EL (cell line): Measurements from ENCODE around the gene IL37.
"Not testable (repeated sequence)": the region's sequence is repeated elsewhere in the genome, so short reads cannot be mapped to it uniquely, and the experiment has no call there.

ENCODE experiments used
- DNase-seq: peaks from one replicate; pipeline ENCODE4 v3.0.0-alpha.2; 2016

Gene IL37

DNA sequence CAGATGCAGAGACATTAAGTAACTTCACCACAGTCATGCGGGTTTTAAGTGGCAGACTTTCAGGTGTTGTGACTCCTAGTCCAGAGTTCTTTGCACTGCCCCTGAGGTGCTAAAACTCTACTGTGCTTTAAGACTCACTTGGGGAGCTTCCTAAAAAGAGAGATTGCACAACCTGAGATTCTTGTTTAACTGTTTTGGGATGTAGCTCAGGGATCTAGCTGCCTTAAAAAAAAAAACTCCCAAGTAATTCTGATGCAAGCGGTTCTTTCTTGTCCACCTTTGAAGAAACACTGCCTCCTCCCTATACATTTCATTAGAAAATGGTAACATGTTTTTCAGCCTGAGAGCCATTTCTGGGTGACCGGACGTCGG is 13.0 kb downstream of the IL37 start:
- DNase-seq: no peak

DNA sequence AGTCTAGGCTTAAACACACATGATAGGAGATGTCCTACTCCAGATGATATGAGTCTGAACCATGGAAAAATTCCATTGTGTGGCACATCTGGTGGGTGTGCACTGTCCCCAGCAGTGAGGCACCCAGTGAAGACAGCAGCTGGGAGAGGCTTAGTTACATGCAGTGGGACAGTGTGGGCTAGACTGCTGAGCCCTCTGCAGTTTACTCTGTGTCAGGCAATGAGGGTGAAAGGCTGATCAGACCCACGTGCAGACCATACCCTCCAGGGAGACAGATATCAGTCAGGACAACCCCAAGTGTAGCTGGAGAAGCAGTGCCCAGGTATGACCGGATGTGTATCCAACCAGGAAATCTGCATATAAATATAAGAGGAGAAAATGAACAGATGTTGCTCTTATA is 13.4 kb downstream of the IL37 start:
- DNase-seq: no peak

DNA sequence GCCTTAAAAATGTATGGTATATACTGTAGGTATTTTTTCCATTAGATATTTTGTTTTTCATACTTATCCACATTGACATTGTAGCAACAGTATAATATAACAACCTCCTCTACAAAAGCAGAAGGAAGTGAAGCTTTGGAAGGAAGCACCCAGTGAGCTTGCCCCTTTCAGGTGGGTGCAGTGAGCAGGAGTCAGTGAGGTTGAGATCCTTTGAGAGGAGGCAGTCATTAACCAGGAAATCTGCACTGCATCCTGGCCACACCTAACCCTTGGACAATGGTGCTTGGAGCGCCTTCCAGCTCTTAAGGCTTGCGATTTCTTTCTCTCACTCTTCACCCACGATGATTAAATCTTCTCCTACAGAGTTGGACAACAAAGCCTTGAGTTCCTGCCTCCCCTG is 13.9 kb downstream of the IL37 start:
- DNase-seq: no peak

DNA sequence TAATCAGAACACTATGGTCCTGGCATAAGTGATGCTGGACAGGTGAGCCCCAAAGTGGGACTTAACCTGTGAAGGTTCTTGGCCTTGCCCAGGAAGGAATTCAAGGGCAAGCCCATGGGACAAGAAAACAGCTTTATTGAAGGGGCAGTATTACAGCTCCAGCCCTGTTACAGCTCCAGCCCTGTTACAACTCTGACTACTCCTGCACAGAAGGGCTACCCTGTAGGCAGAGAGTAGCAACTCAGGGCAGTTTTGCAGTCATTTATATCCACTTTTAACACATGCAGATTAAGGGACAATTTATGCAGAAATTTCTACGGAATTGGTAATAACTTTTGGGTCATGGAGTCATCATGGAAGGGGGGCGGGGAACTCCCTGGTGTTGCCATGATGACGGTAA is 15.7 kb downstream of the IL37 start:
- no peak for DNase-seq

DNA sequence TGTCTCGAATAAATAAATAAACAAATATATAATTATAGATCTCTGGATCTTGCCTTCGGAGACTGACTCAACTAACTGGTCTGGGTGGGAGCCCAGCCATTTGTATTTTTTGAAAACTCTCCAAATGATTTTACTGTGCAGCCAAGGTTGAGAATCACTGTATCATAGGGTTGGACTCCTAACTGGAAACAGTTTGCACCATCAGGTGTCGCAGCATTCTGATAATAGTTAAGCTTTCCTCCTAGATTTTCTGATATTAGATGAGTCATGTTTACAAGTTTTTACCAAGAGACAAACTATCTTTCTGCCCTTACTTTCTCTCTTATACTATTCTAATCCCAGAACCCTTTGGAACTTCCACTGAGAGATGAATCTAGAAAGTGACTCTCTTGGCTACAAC is 16.8 kb downstream of the IL37 start:
- DNase-seq: no peak

DNA sequence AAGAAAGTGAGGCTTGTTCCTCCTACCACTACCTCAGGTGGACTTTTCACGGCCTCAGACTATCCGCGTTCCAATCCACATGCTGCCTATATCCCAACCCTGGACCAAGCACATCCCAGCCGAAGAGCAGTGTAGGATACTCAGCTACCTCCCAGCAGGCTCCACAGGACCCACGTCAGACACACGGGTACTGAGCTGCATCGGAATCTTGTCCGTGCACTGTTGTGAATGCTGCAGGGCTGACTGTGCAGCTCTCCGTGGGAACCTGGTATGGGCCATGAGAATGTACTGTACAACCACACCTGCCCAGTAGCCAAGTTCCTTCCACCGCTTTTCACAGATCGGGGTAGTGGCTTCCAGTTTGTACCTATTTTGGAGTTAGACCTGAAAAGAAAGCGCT is 22.3 kb downstream of the IL37 start:
- DNase-seq: no peak

DNA sequence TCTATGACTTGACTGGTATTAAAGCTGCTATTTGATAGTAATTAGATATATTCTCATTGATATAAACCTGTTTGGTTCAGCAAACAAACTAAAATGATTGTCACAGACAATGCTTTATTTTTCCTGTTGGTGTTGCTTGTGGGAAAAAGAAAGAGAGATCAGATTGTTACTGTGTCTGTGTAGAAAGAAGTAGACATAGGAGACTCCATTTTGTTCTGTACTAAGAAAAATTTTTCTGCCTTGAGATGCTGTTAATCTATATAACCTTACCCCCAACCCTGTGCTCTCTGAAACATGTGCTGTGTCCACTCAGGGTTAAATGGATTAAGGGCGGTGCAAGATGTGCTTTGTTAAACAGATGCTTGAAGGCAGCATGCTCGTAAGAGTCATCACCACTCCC is 23.2 kb downstream of the IL37 start:
- not testable (repeated sequence) for DNase-seq

DNA sequence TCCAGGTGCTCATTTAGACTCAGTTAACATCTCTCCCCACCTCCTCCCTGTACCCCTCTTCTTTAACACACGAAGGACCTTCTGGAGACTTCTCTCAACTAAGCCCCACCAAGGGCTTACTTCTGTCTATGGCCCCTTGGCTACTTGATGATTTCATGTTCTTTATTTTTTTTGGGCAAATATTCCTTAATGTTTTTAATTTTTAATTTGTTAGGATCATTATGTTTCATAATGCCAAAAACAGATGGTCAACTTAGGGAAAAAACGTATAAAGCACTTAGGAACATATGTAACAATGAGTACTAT is 25.9 kb downstream of the IL37 start:
- no peak for DNase-seq

DNA sequence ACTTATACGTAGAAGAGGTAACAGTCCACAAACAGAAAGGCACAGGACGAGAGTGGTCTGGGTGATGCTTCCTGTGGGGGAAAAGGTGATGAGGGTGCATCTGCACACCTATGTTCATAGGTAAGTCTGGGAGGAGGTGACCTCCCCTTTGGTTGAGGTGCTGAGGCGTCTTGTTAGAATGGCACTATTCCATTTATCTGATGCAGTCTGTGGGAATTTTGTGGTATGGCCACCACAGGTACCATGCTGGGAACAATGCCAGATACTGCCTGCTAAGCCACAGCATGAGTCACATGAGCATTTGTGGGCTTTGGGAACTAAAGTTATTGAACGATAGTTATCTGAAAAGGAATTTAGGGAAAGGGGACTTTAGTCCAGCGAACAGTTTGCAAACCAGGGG is 27.9 kb downstream of the IL37 start:
- DNase-seq: peak; percentile 53

DNA sequence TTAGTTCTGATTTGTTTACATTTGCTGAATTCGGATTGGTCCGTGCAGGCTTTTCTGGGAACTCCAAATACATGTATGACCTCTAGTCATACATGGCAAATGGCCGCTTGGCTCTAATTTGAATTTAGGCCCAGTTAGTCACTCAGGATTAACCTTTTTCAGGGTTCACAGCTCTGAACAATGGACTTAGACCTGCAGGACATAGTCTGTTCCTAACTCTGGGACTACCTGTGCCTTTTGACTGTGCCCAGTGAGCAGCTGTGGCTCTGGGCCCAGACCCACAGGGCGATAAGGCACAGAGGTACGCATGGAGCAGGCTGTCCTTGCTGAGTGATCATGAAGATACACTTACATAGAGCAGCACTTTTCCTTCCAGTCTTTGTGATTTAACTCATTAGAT is 28.5 kb downstream of the IL37 start:
- DNase-seq: no peak

DNA sequence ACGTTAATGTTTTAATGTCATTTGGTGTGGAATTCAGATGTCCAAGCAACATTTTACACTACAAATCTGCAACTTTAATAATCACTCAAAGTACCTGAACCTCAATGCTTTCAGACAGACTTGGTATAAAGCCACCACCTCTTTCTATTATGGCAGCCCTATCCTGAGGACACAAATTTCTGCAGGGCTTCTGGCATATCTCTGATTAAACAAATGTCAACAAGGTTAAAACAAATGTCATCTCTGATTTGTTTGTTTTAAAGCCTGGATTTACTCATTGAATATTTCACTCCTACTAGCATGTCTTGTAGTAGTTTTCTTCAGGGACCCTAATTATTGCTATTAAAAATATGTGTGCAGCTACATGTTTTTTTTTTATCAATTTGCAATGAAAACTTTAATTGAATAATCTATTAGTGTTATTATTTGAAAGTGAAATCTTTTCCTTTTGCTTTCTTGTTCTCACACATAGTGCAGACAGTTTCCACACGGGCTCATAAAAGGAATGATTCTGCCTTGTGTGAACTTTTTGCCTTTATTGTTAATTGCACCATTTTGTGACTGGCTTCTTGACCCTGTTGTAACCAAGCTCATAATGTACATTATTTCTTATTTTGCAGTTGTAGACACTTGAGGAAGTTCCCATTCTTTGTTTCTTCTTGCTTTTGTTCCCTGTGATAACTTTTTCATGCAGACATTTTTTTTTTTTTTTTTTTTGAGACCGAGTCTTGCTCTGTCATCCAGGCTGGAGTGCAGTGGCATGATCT is 30.1 kb downstream of the IL37 start:
- DNase-seq: no peak

DNA sequence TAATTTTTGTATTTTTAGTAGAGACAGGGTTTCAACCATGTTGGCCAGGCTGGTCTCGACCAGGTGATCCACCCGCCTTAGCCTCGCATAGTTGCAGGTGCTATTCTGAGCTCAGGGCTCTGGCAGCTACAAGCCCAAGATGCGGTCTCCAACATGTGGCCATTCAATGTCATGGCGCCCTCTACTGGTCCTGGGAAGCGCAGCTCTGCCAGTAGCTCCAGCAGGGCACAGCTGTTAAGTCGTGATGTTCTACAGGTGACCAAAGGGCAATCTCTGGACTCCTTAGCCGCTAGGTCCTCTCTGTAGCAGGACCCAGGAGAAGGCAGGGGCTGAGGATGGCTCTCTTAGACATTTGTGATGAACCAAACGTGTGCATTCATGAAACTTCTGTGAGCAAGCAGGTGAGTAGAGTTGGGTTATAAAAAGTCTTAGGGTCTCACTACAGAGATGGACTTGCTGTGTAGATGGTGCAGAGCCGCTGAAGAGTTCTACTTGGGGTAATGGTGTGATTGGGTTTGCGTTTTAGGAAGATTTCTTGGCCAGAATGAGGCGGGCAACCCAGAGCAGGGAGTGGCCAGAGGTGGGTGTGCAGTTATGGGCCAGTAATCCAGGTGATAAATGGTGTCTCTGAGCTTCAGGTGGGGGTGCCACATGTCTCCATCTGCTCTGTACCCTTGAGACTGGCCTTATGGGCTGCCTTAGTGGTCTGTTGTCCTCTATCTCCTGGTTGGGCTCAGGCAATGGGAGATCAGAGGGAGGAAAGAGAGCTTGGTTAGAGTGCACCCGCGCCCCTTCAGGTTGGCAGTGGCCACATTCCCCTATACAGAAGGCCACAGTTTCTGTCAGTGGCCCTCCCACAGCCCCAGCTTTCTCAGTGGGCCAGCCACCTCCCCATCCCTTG is 31.0 kb downstream of the IL37 start:
- DNase-seq: peak; percentile 72

DNA sequence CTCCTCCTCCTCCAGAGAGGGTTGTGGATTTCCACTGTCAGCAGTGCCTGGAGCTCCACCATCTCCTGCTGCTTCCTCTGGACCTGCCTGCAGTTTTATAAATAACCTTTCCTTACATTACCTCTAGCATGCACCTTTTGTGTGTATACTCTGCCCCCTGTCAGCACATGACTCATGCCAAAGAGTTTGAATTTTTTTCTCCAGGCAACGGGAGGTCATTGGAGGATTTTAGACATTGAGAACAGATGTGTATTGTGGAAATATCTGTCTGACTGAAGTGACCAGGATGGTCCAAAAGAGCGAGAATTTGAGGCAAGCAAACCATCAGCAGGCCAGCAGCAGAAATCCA is 31.7 kb downstream of the IL37 start:
- DNase-seq: no peak

DNA sequence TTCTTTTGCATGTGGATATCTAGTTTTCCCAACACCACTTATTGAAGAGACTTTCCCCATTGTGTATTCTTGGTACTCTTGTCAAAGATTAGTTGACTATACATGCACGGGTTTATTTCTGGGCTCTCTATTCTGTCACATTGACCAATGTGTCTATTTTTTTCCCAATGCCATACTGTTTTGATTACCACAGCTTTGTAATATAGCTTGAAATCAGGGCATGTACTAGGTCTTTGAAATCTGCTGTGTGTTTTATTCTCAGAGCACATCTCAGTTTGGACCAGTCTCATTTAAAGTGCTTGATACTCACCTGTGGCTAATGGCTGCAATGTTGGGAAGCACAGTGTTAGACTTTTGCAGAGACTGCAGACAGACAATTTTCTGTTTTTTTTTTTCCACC is 34.0 kb downstream of the IL37 start:
- DNase-seq: no peak

DNA sequence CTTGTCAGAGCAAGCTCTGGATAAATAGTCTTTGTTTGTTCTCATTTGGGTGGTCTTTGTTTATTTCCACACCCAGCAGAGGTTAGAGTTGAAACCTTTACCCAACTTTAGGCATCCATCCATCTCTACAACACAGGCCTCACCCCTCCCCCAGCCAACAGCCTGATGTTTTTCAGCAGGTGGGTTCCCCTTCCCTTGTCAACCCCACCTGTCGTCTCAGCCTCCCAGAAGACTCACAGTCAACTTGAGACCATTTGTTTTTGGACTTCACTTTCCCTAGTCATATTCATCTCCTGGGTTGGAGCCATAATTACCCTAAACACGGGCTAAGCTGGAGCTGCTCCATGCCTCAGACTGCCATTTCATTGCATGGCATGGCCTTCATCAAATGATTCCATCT is 35.1 kb downstream of the IL37 start:
- no peak for DNase-seq

DNA sequence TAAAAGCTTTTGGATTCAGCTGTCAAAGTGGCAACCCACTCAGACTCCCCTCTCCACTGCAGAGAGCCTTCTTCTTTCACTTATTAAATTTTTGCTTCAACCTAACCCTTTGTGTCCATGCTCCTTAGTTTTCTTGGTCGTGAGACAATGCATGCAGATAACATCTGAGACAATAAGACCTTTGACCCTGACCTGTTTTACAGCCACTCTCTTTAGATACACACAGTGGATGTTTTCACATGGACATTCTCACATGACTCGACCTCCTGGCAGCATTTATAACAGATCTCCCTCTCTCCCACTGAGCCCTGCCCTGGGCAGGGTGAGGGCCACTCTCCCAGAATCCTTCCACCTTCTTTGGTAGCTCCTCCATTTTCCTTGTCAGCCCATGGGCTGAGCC is 36.4 kb downstream of the IL37 start:
- DNase-seq: no peak

DNA sequence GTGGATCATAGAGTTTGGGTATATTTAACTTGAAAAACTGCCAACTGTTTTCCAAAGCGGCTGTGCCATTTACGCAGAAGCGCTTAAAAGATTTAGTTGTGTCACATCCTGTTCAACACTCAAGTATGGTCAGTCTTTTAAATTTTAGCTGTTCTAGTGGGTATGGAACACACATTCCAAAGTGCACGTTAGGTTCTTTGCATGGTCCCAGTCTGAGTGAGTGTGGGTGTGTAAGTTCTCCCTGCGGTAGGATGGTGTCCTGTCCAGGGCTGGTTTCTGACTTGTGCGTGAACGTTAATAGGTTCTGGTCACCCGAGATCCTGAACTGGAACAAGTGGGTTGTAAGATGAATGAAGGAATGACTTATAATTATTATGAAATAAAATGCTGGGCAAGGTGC is 38.5 kb downstream of the IL37 start:
- DNase-seq: no peak

DNA sequence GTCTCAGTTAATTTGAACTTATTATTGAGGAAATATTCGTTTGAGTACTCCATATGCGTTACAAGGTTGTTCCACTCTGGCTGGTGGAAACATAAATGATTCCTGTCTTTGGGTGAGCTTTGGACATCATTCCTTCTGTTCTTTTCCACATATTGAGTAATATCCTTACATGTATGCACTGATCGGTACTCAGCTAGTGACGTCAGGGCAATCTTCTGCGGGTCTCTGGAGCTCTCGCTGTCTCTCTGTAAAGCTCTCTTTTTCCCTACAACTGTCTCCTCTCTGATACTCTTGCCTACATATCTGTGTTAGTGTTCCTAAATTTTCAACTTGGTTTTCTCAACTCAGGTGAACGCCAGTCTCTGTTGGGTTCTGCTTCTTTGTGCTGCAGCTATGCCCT is 43.4 kb downstream of the IL37 start:
- no peak for DNase-seq

DNA sequence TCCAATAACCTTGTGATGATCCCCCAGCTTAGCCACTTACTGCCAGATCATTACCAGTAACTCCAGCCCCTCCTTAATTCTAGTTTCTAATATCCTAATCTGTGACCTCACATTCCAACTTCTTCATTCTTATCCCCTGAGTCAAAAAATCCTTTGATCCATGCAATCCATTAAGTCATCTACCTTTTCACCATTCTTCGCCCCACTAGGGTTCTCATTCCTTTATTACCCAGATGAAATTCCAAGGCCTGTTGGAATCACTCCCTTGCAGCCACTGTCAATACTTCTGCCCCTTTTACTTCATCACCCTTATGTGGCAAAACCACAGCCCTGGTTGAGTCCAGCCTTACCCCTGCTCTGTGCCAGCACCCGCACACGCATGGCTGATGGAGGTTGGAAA is 46.5 kb downstream of the IL37 start:
- DNase-seq: peak; percentile 14

DNA sequence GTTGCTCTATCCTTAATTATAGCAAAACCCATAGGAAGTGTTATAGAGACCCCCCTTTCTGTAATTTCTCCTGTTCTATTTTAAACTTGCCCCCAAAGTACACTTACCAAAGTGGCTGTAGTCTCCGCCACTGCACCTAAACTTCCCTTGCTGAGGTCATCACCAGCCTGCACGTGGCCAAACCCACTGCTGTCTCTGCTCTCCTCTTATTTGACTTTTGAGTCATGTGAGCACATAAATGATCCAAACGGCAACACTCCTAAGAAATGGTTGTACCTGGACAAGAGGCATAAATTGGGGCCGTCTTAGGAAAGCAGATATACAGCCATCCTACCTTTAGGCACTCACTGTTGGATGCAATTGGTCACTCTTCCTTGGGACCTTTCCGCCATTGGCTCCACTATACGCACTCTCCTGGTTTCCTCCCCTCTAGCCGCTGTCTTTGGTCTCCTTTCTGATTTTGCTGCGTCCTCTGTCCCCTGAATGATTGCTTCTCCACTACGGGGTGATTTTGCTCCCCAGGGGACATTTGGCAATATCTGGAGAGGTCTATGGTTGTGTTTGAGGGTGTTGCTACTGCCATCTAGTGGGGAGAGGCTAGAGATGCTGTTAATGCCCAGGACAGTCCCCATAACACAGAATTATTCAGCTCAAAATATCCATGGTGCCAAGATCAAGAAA is 47.6 kb downstream of the IL37 start:
- DNase-seq: peak; percentile 65

DNA sequence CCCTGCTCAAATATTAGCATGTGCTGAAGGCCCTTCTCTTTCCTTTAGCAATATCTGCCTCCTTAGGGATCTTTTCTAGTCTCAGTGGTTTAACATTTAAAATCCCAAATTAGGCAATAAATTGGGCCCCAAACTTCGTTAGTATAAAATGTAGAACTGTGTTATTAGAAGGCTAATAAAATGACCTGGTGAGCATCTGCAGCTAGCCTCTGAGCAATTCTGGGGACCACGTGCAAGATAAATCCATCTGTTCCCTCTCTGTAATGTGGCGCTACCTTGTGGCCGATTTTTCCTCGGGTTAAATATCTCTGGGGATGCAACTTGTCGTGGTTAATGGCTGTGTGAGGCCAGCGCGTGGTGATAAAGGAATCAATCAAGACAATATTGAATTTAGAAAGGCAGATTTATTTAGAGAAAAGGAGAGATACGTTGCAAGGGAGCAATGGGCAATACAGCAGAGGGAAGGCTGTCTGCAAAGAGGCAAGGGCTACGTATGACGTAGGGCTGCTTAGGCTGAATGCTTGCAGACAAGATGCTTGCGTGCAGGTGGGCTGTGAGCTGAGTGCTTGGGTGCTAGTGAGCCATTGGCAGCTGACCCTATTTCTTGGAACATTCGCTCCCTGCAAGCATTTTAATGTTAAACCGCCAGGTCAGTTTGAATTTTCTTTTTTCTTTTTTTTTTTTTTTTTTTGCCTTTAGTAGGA is 48.3 kb downstream of the IL37 start:
- no peak for DNase-seq

DNA sequence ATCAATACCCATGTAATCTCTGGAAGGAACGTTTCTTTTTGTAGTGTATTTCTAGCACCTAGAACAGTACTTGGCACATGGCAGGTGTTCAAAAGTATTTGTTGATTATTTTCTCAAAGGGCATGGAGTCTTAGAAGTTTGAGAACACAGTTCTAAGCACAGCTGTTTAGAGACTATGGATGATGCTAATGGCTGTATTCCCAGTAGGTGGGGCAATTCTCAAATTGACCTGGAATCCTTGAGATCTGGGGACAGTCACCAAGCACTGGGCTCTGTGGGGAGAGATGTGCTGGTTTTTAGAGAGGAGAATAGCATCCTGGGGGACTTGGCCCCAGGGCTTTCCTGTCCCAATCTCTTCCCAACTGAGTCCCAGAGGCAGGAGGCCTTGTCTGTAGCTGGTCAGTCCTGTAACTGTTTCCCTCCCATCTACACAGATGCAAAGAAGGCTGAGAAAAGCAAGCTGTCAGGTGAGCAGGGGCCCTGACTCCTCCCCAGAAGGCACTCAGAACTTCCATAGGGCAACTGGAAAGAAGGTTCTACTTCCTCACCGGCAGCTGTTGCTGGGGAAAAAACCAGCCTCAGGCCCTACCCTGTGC is 49.4 kb downstream of the IL37 start:
- DNase-seq: no peak
